NCI-H460 (cell line): ENCODE data around the gene MED16. TPM values are rescaled to one million over a fixed set of nuclear protein-coding genes. Genes with fewer than 3 reads are reported as not detected.

Source experiments
- DNase-seq: peaks from one replicate; pipeline ENCODE4 v3.0.0-alpha.2; 2016; ENCODE audit warnings: low read depth; ENCODE audit errors: extremely low read depth
- total RNA-seq: library from RNA; depleted of rRNA; stranded (reverse); fragments of >200 nt; shearing (Covaris generic); gene quantifications from 2 replicates; pipeline ENCODE4 v1.2.3, GENCODE V29; 2014

Gene MED16
- total RNA-seq, 1 experiment from 2014 or later, result 10.3 TPM

GRCh38 chr19:912181-913079, 19.4 kb upstream of the MED16 start:
- DNase-seq, result no peak

- DNase-seq, result no peak
These were observed 18.4 kb upstream of the MED16 start for GRCh38 chr19:911197-912033.

GRCh38 chr19:907183-907853, 14.3 kb upstream of the MED16 start:
- no peak for DNase-seq

GRCh38 chr19:906480-906879, 13.5 kb upstream of the MED16 start:
- no peak for DNase-seq

GRCh38 chr19:904545-904944, 11.6 kb upstream of the MED16 start:
- no peak for DNase-seq

GRCh38 chr19:903266-903797, 10.3 kb upstream of the MED16 start:
- DNase-seq, result no peak

GRCh38 chr19:902446-903226, 9.6 kb upstream of the MED16 start:
- no peak for DNase-seq

GRCh38 chr19:902093-902370, 9.0 kb upstream of the MED16 start:
- DNase-seq, result no peak

GRCh38 chr19:901216-902092, 8.5 kb upstream of the MED16 start:
- no peak for DNase-seq

- no peak for DNase-seq
These were observed 7.5 kb upstream of the MED16 start for GRCh38 chr19:900302-901111.

- DNase-seq, result no peak
These were observed 7.0 kb upstream of the MED16 start for GRCh38 chr19:900043-900301.

GRCh38 chr19:899336-900042, 6.5 kb upstream of the MED16 start:
- no peak for DNase-seq

- no peak for DNase-seq
These were observed 5.7 kb upstream of the MED16 start for GRCh38 chr19:898663-899062.

GRCh38 chr19:897442-898039, 4.6 kb upstream of the MED16 start:
- DNase-seq, result no peak

- DNase-seq, result no peak
These were observed 4.0 kb upstream of the MED16 start for GRCh38 chr19:896999-897398.

- DNase-seq, result no peak
These were observed 3.4 kb upstream of the MED16 start for GRCh38 chr19:896434-896833.

- DNase-seq, result no peak
These were observed 619 bp downstream of the MED16 start for GRCh38 chr19:892243-892893.
